H1 (cell line): Measurements from ENCODE around the gene TACC2. TPM values are rescaled to one million over a fixed set of nuclear protein-coding genes. Genes with fewer than 3 reads are reported as not detected.

Experiments used
- CTCF ChIA-PET: fragments of 300-600 bp; sonication (Branson Sonifier 250); formaldehyde crosslinking; loops from one replicate; lab custom pipeline; 2021; ENCODE audit not compliant: partially characterized antibody; lab: Charles Lee
- POLR2A ChIA-PET: fragments of 300-600 bp; sonication (Branson Sonifier 250); formaldehyde crosslinking; loops from one replicate; lab custom pipeline; 2021; ENCODE audit warnings: inconsistent platforms; ENCODE audit not compliant: partially characterized antibody; lab: Charles Lee
- DNase-seq, 2 experiments: peaks; one replicate each; pipeline versions ENCODE4 v3.0.0 to v3.0.0-alpha.2; 2010 to 2022; ENCODE audit warnings: low spot score in 2 of 2, low read depth in 1 of 2, mixed read lengths in 1 of 2
- FAIRE-seq: peaks from 2 replicates; lab custom pipeline; 2011; peaks lifted over from hg19 to GRCh38; lab: Jason Lieb, UNC
- H2AFZ ChIP-seq: 2 replicates; pipeline ENCODE4 v1.8.1; 2012; ENCODE audit warnings: low read length, inconsistent platforms
- H2AK5ac ChIP-seq: 2 replicates; pipeline ENCODE4 v1.6.1; 2013; ENCODE audit warnings: low read depth, low read length
- H2BK120ac ChIP-seq: replicated peaks from 2 replicates; pipeline ENCODE3; 2013; ENCODE audit warnings: low read depth, low read length, inconsistent platforms
- H2BK12ac ChIP-seq: 2 replicates; pipeline ENCODE4 v1.6.1; 2013; ENCODE audit warnings: low read depth, low read length
- H2BK15ac ChIP-seq: 2 replicates; pipeline ENCODE4 v1.6.1; 2013; ENCODE audit warnings: low read length
- H2BK20ac ChIP-seq: 2 replicates; pipeline ENCODE4 v1.6.1; 2013; ENCODE audit warnings: low read length
- H2BK5ac ChIP-seq: 2 replicates; pipeline ENCODE4 v1.6.1; 2013; ENCODE audit warnings: low read depth, low read length
- H3K14ac ChIP-seq: 2 replicates; pipeline ENCODE4 v1.6.1; 2013; ENCODE audit warnings: inconsistent platforms; ENCODE audit not compliant: insufficient read length
- H3K18ac ChIP-seq: 2 replicates; pipeline ENCODE4 v1.6.1; 2013; ENCODE audit warnings: low read length; ENCODE audit errors: extremely low read depth
- H3K23ac ChIP-seq: 2 replicates; pipeline ENCODE4 v1.6.1; 2013; ENCODE audit warnings: inconsistent platforms; ENCODE audit not compliant: insufficient read length
- H3K23me2 ChIP-seq: 2 replicates; pipeline ENCODE4 v1.6.1; 2013; ENCODE audit warnings: low read depth, low read length
- H3K27ac ChIP-seq: 2 replicates; pipeline ENCODE4 v1.6.1; 2011; ENCODE audit warnings: low read depth, low read length, inconsistent platforms
- H3K27me3 ChIP-seq, 4 experiments: replicated peaks in 1 of 4; 1 replicate in 1 of 4; 2 replicates in 3 of 4; pipeline versions ENCODE4 v1.6.1 to v1.8.1; 2011 to 2013; ENCODE audit warnings: low read length in 3 of 4, mild to moderate bottlenecking in 3 of 4, inconsistent platforms in 2 of 4, mixed read lengths in 2 of 4, moderate library complexity in 1 of 4; ENCODE audit not compliant: control insufficient read depth in 3 of 4, insufficient read depth in 3 of 4; ENCODE audit errors: extremely low read depth in 1 of 4
- H3K36me3 ChIP-seq, 4 experiments: 2 replicates each; pipeline versions ENCODE4 v1.6.1 to v1.8.1; 2011 to 2013; ENCODE audit warnings: mild to moderate bottlenecking in 4 of 4, low read length in 3 of 4, moderate library complexity in 2 of 4, control low read depth in 1 of 4, inconsistent platforms in 1 of 4; ENCODE audit not compliant: insufficient read depth in 4 of 4, control insufficient read depth in 2 of 4
- H3K4ac ChIP-seq: replicated peaks from 2 replicates; pipeline ENCODE3; 2013; ENCODE audit warnings: low read length, low read depth, mixed read lengths, inconsistent platforms; ENCODE audit not compliant: insufficient read length
- H3K4me1 ChIP-seq, 4 experiments: replicated peaks in 1 of 4; 1 replicate in 1 of 4; 2 replicates in 3 of 4; pipeline versions ENCODE4 v1.6.1 to v1.8.1; 2011 to 2013; ENCODE audit warnings: low read length in 3 of 4, inconsistent platforms in 2 of 4, mixed read lengths in 1 of 4; ENCODE audit not compliant: insufficient read depth in 4 of 4, control insufficient read depth in 3 of 4
- H3K4me2 ChIP-seq, 2 experiments: 2 replicates each; pipeline versions ENCODE4 v1.6.1 to v1.8.1; 2011 to 2013; ENCODE audit warnings: low read depth in 2 of 2, low read length in 2 of 2, control low read depth in 1 of 2, inconsistent platforms in 1 of 2, mild to moderate bottlenecking in 1 of 2; ENCODE audit not compliant: insufficient read depth in 1 of 2
- H3K4me3 ChIP-seq, 4 experiments: fragments of 200-600, 300-600 bp in 1 of 4; sonication (generic), shearing (Covaris generic), sonication (Bioruptor Twin) in 1 of 4; 2 replicates each; pipeline versions ENCODE4 v1.5.1 to v1.8.1; 2011 to 2016; ENCODE audit warnings: low read length in 4 of 4, low read depth in 3 of 4, control low read depth in 2 of 4, inconsistent platforms in 2 of 4, mild to moderate bottlenecking in 2 of 4, mixed read lengths in 1 of 4, moderate library complexity in 1 of 4; ENCODE audit not compliant: insufficient read depth in 2 of 4; ENCODE audit errors: extremely low read depth in 1 of 4
- H3K56ac ChIP-seq: replicated peaks from 2 replicates; pipeline ENCODE3; 2013; ENCODE audit warnings: low read depth, mild to moderate bottlenecking, mixed read lengths, low read length, inconsistent platforms; ENCODE audit not compliant: insufficient read length
- H3K79me1 ChIP-seq: 2 replicates; pipeline ENCODE4 v1.6.1; 2013; ENCODE audit warnings: low read depth, low read length, control low read depth
- H3K79me2 ChIP-seq, 2 experiments: 2 replicates each; pipeline versions ENCODE4 v1.6.1 to v1.8.1; 2012 to 2013; ENCODE audit warnings: low read length in 2 of 2, mild to moderate bottlenecking in 2 of 2, inconsistent platforms in 1 of 2; ENCODE audit not compliant: insufficient read depth in 2 of 2, control insufficient read depth in 1 of 2
- H3K9ac ChIP-seq, 4 experiments: replicated peaks in 1 of 4; 1 replicate in 1 of 4; 2 replicates in 3 of 4; pipeline versions ENCODE4 v1.6.1 to v1.8.1; 2011 to 2013; ENCODE audit warnings: low read depth in 3 of 4, low read length in 3 of 4, control low read depth in 2 of 4, mild to moderate bottlenecking in 2 of 4, moderate library complexity in 2 of 4, inconsistent platforms in 1 of 4; ENCODE audit errors: extremely low read depth in 1 of 4
- H3K9me3 ChIP-seq, 2 experiments: 2 replicates each; pipeline versions ENCODE4 v1.6.1 to v1.8.1; 2012 to 2013; ENCODE audit warnings: mild to moderate bottlenecking in 2 of 2, moderate library complexity in 2 of 2, control low read depth in 1 of 2, inconsistent platforms in 1 of 2, low read depth in 1 of 2, low read length in 1 of 2, mixed read lengths in 1 of 2; ENCODE audit not compliant: insufficient read depth in 2 of 2
- H4K20me1 ChIP-seq, 2 experiments: replicated peaks in 1 of 2; 2 replicates each; pipeline versions ENCODE3 to v1.8.1; 2011 to 2013; ENCODE audit warnings: inconsistent platforms in 2 of 2, low read length in 2 of 2, mild to moderate bottlenecking in 1 of 2; ENCODE audit not compliant: insufficient read depth in 2 of 2, control insufficient read depth in 1 of 2
- H4K5ac ChIP-seq: 2 replicates; pipeline ENCODE4 v1.6.1; 2013; ENCODE audit warnings: low read length, low read depth, mixed read lengths, inconsistent platforms; ENCODE audit not compliant: insufficient read length
- H4K8ac ChIP-seq: 2 replicates; pipeline ENCODE4 v1.8.0; 2013; ENCODE audit warnings: mild to moderate bottlenecking, moderate library complexity, low read length, inconsistent platforms; ENCODE audit not compliant: insufficient read depth; ENCODE audit errors: extremely low read depth
- H4K91ac ChIP-seq: replicated peaks from 2 replicates; pipeline ENCODE3; 2013; ENCODE audit warnings: low read length, mixed read lengths, inconsistent platforms; ENCODE audit not compliant: insufficient read length
- BACH1 ChIP-seq: IDR thresholded peaks from 2 replicates; pipeline ENCODE4 v1.6.1; 2012; ENCODE audit warnings: low read length, improper control_type of control experiment
- CBX5 ChIP-seq: fragments of 300-800, 300-1000 bp; sonication (generic); IDR thresholded peaks from 2 replicates; pipeline ENCODE4 v1.7.1; 2016; ENCODE audit warnings: antibody characterized with exemption, low read length, low read depth
- JUND ChIP-seq: IDR thresholded peaks from 2 replicates; pipeline ENCODE4 v1.6.1; 2011; ENCODE audit warnings: mild to moderate bottlenecking, improper control_type of control experiment, low read length
- NRF1 ChIP-seq: IDR thresholded peaks from 2 replicates; pipeline ENCODE4 v1.6.1; 2011; ENCODE audit warnings: mild to moderate bottlenecking, low read depth, low read length, improper control_type of control experiment
- POLR2AphosphoS5 ChIP-seq: IDR thresholded peaks from 2 replicates; pipeline ENCODE4 v1.6.1; 2011; ENCODE audit warnings: low read depth, low read length
- SP1 ChIP-seq: IDR thresholded peaks from 2 replicates; pipeline ENCODE4 v1.6.1; 2011; ENCODE audit warnings: low read depth, low read length
- TAF7 ChIP-seq: optimal IDR thresholded peaks from 2 replicates; pipeline ENCODE3; 2011; ENCODE audit warnings: low read depth, mild to moderate bottlenecking, inconsistent platforms, low read length, moderate library complexity, borderline replicate concordance
- WGBS, 2 experiments: shearing (Covaris generic) in 1 of 2; methylation state at CpG; one replicate each; pipeline versions ENCODE4 v1.1.6 to v1.1.7; 2013 to 2015; ENCODE audit warnings: low lambda C conversion rate in 2 of 2, mixed read lengths in 2 of 2, inconsistent platforms in 1 of 2, low coverage in 1 of 2, missing lambda C conversion rate in 1 of 2; ENCODE audit not compliant: insufficient replicate concordance in 2 of 2, insufficient coverage in 1 of 2, insufficient read length in 1 of 2; ENCODE audit errors: extremely low coverage in 1 of 2, missing lambda C conversion rate in 1 of 2; 5-methylcytosine and 5-hydroxymethylcytosine counted together
- polyA plus RNA-seq, 7 experiments: library from polyadenylated mRNA; depleted of rRNA in 3 of 7; stranded (reverse) in 5 of 7; unstranded in 2 of 7; fragments of >200 nt in 5 of 7; fragments of 200-250 nt in 2 of 7; gene quantifications; 1 replicate in 5 of 7; 2 replicates in 1 of 7; 4 replicates in 1 of 7; pipeline versions ENCODE4 v1.2.1 to v1.2.3, GENCODE V29; 2011 to 2013; ENCODE audit warnings: missing spikeins in 2 of 7, mixed read lengths in 2 of 7
- total RNA-seq: library from RNA; stranded (reverse); fragmentation: NEBNext Ultra II Directional; extraction: Animal tissue kit (Norgen Biotek cat#: 25700); gene quantifications from 2 replicates; pipeline ENCODE4 v1.2.1, GENCODE V29; 2021
- TF ChIP-seq, protein P1 (sequence below): IDR thresholded peaks from 2 replicates; pipeline ENCODE4 v1.6.1; 2011; ENCODE audit warnings: low read length, improper control_type of control experiment
- TF ChIP-seq, protein P2 (sequence below): IDR thresholded peaks from 2 replicates; pipeline ENCODE4 v1.6.1; 2012; ENCODE audit warnings: inconsistent platforms
- TF ChIP-seq, protein P3 (sequence below), 3 experiments: IDR thresholded peaks; 1 replicate in 2 of 3; 2 replicates in 1 of 3; pipeline versions ENCODE4 v1.5.1 to v1.6.1; 2011; ENCODE audit warnings: low read length in 3 of 3, mild to moderate bottlenecking in 3 of 3, inconsistent platforms in 2 of 3, low read depth in 1 of 3, moderate library complexity in 1 of 3; ENCODE audit not compliant: insufficient read depth in 1 of 3; ENCODE audit errors: control extremely low read depth in 1 of 3

The TACC2 gene
- total and polyA plus RNA-seq, 2 of the 8 experiments (the other 6 are each of a cell fraction or from before 2014, with no cell fraction given), result 21.2 to 46.6 TPM

DNA sequence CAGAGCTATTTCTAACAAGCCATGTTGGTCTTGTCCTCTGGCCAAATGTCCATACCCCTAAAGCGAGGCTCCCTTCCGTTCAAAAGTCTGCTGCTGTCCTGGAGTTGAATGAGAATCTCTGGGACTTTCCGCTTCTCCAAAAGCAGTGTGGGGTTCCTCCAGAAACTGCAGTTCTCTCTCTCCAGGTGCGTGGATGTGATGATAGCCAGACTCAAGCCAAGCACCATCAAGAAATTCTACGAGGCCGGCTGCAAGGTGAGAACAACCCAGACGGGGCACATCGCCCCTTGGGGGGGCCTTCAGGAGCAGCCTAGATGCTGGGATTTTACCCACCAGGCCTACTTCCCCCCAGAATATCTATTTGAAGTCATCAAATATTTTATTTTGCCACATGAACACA is 308.6 kb downstream of the TACC2 start:
- H3K4me1 ChIP-seq, result peaks cover 0 to 3% (median 2%) of the 10 kb centered on the region in 4 experiments; a peak in 6 of 7 replicates
- no peaks in the 10 kb centered on the region for H3K9me3 ChIP-seq
- ChIA-PET CTCF (interaction anchor here (0.6 to 4.5 kb wide), 18 partner anchors 9 to 1567 kb away, joined by 3 to 85 read pairs (median 5); no protein-coding TSS in a partner anchor), POLR2A (interaction anchor here (0.7 kb wide), 1 partner anchor 21 kb away, joined by 3 read pairs; no protein-coding TSS in a partner anchor)
- H2BK15ac ChIP-seq, result no peak overlapping the region
- H3K23me2 ChIP-seq, result no peaks in the 10 kb centered on the region
- H2AFZ ChIP-seq, result no peak overlapping the region
- no peak overlapping the region for H3K14ac ChIP-seq
- no peak overlapping the region for H2BK120ac ChIP-seq
- no peak overlapping the region for H3K18ac ChIP-seq
- no peak overlapping the region for H3K56ac ChIP-seq
- H3K79me2 ChIP-seq, result no peaks in the 10 kb centered on the region
- no peak overlapping the region for H3K23ac ChIP-seq
- H3K36me3 ChIP-seq, result no peaks in the 10 kb centered on the region
- no peaks in the 10 kb centered on the region for H3K79me1 ChIP-seq
- H3K4me2 ChIP-seq, result no peak overlapping the region
- no peaks in the 10 kb centered on the region for H3K27me3 ChIP-seq
- no peak overlapping the region for H2BK12ac ChIP-seq
- no peak overlapping the region for H2BK5ac ChIP-seq
- FAIRE-seq (no peak), DNase-seq (no peak)
- H4K5ac ChIP-seq, result no peak overlapping the region
- no peak overlapping the region for H2BK20ac ChIP-seq
- H4K8ac ChIP-seq, result no peak overlapping the region
- H3K4ac ChIP-seq, result no peak overlapping the region
- H3K4me3 ChIP-seq, result no peak overlapping the region
- 87% methylated on average over 8 of the region's 8 CpGs; no CpG with 5 or more reads in 1 of the 2 experiments for WGBS, 2 experiments
- no peak overlapping the region for H4K91ac ChIP-seq
- no peak overlapping the region for H3K9ac ChIP-seq
- no peak overlapping the region for H3K27ac ChIP-seq
- no peaks in the 10 kb centered on the region for H4K20me1 ChIP-seq
- no peak overlapping the region for H2AK5ac ChIP-seq
- TF ChIP-seq BACH1 (no peak), CBX5 (no peak), TAF7 (no peak), JUND (no peak), NRF1 (no peak), SP1 (no peak), POLR2AphosphoS5 (no peak)
- TF ChIP-seq, protein P1, sequence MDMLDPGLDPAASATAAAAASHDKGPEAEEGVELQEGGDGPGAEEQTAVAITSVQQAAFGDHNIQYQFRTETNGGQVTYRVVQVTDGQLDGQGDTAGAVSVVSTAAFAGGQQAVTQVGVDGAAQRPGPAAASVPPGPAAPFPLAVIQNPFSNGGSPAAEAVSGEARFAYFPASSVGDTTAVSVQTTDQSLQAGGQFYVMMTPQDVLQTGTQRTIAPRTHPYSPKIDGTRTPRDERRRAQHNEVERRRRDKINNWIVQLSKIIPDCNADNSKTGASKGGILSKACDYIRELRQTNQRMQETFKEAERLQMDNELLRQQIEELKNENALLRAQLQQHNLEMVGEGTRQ, result no peak
- TF ChIP-seq, protein P2, sequence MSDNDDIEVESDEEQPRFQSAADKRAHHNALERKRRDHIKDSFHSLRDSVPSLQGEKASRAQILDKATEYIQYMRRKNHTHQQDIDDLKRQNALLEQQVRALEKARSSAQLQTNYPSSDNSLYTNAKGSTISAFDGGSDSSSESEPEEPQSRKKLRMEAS, result no peak
- TF ChIP-seq, protein P3, sequence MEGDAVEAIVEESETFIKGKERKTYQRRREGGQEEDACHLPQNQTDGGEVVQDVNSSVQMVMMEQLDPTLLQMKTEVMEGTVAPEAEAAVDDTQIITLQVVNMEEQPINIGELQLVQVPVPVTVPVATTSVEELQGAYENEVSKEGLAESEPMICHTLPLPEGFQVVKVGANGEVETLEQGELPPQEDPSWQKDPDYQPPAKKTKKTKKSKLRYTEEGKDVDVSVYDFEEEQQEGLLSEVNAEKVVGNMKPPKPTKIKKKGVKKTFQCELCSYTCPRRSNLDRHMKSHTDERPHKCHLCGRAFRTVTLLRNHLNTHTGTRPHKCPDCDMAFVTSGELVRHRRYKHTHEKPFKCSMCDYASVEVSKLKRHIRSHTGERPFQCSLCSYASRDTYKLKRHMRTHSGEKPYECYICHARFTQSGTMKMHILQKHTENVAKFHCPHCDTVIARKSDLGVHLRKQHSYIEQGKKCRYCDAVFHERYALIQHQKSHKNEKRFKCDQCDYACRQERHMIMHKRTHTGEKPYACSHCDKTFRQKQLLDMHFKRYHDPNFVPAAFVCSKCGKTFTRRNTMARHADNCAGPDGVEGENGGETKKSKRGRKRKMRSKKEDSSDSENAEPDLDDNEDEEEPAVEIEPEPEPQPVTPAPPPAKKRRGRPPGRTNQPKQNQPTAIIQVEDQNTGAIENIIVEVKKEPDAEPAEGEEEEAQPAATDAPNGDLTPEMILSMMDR (IDR thresholded peaks at IDR 0.05; ENCODE audit: control extremely low read depth in 1 of 3, insufficient read depth in 1 of 3, low read depth in 1 of 3, low read length in 3 of 3), result no peak
